MM.1S (cell line): ENCODE results near the gene ATPAF2.

Experiments
- CTCF ChIP-seq: fragments of 300-600 bp; sonication (generic); IDR thresholded peaks from 2 replicates; pipeline ENCODE4 v1.5.1; 2016; ENCODE audit warnings: antibody characterized with exemption, low read length, mixed read lengths
- EZH2 ChIP-seq: fragments of 300-600 bp; sonication (generic); optimal IDR thresholded peaks from 2 replicates; pipeline ENCODE3; 2017; ENCODE audit warnings: low read depth, mild to moderate bottlenecking, antibody characterized with exemption, low read length, mixed read lengths
- EZH2phosphoT487 ChIP-seq: fragments of 300-600 bp; sonication (generic); IDR thresholded peaks from 2 replicates; pipeline ENCODE4 v1.6.1; 2018; ENCODE audit warnings: antibody characterized with exemption, low read length

- no peak for TF ChIP-seq CTCF
- no peak for TF ChIP-seq EZH2
- no peak for TF ChIP-seq EZH2phosphoT487
These were observed 30.3 kb downstream of the ATPAF2 start for GRCh38 chr17:18008496-18009268.
